Right lobe of liver (tissue), 4 donors: ENCODE measurements around the gene IQSEC3.

Experiments used
- CTCF ChIP-seq, 4 donors: fragments of 200-600 bp in 3 of 4; fragments of 450-650 bp in 1 of 4; IDR thresholded peaks; one replicate each; pipeline versions ENCODE4 v1.5.1 to v1.8.0; 2016 to 2022; ENCODE audit warnings: antibody characterized with exemption in 4 of 4, mild to moderate bottlenecking in 2 of 4
- POLR2A ChIP-seq: fragments of 450-650 bp; IDR thresholded peaks from one replicate; pipeline ENCODE4 v1.6.1; 2017; ENCODE audit warnings: antibody characterized with exemption, mild to moderate bottlenecking
- donor health status: DM: no; HTN: no; CAD: no.
- donor health status: DM: no; HTN: no; CAD: no.
- donor health status: DM: no; HTN: yes; CAD: no.

- TF ChIP-seq CTCF (IDR thresholded peaks at IDR 0.05): no peak
- no peak for TF ChIP-seq POLR2A
These were observed 146.4 kb downstream of the IQSEC3 start for GRCh38 chr12:212715-213526.
